B cell (primary cell): ENCODE data around the gene LIMS3. TPM values are rescaled to one million over a fixed set of nuclear protein-coding genes. Genes with fewer than 3 reads are reported as not detected.
"Not testable (repeated sequence)": the region's sequence is repeated elsewhere in the genome, so short reads cannot be mapped to it uniquely, and the experiment has no call there.

Experiments used
- ATAC-seq: fragments of 200-7000 bp; cut with Tn5 transposase; one replicate; pipeline ENCODE4 v1.10.0; 2021; ENCODE audit warnings: low read depth, mild to moderate bottlenecking, moderate number of reproducible peaks, moderate library complexity
- CTCF ChIA-PET: fragments of 350-600 bp; sonication (Branson Sonifier 250); formaldehyde crosslinking; loops from one replicate; lab custom pipeline; 2021; ENCODE audit warnings: antibody characterized with exemption, inconsistent platforms; lab: Charles Lee
- POLR2A ChIA-PET: fragments of 350-600 bp; sonication (Branson Sonifier 250); formaldehyde crosslinking; loops from one replicate; lab custom pipeline; 2021; ENCODE audit warnings: antibody characterized with exemption; lab: Charles Lee
- DNase-seq: peaks from one replicate; pipeline ENCODE4 v3.0.0; 2013
- H2AFZ ChIP-seq: 2 replicates; pipeline ENCODE4 v1.6.1; 2012; ENCODE audit warnings: mild to moderate bottlenecking, low read depth, low read length; ENCODE audit not compliant: insufficient read depth, poor library complexity, severe bottlenecking
- H3K27ac ChIP-seq, 2 donors: 1 replicate in 1 of 2; 2 replicates in 1 of 2; pipeline ENCODE4 v1.5.1; 2012 to 2013; ENCODE audit warnings: low read length in 2 of 2, mild to moderate bottlenecking in 2 of 2, moderate library complexity in 1 of 2
- H3K27me3 ChIP-seq, 4 experiments: fragments of 200-600 bp in 1 of 4; sonication (generic) in 1 of 4; replicated peaks in 1 of 4; 1 replicate in 2 of 4; 2 replicates in 2 of 4; pipeline versions ENCODE4 v1.6.1 to v1.7.0; 2013 to 2016; ENCODE audit warnings: low read length in 3 of 4, mild to moderate bottlenecking in 2 of 4, mixed read lengths in 1 of 4, moderate library complexity in 1 of 4; ENCODE audit not compliant: insufficient read depth in 4 of 4, control insufficient read depth in 3 of 4; ENCODE audit errors: control extremely low read depth in 1 of 4
- H3K36me3 ChIP-seq, 2 experiments: replicated peaks in 1 of 2; 1 replicate in 1 of 2; 2 replicates in 1 of 2; pipeline versions ENCODE4 v1.6.1 to v1.7.1; 2013; ENCODE audit warnings: low read length in 1 of 2; ENCODE audit not compliant: insufficient read depth in 2 of 2, control insufficient read depth in 1 of 2; ENCODE audit errors: control extremely low read depth in 1 of 2, extremely low read depth in 1 of 2
- H3K4me1 ChIP-seq, 2 donors: fragments of 200-600 bp in 1 of 2; sonication (generic) in 1 of 2; 1 replicate in 1 of 2; 2 replicates in 1 of 2; pipeline versions ENCODE4 v1.5.1 to v1.6.1; 2013 to 2017; ENCODE audit warnings: low read length in 2 of 2; ENCODE audit not compliant: control insufficient read depth in 2 of 2, insufficient read depth in 2 of 2
- H3K4me2 ChIP-seq: replicated peaks from 2 replicates; pipeline ENCODE3; 2012; ENCODE audit warnings: mild to moderate bottlenecking, low read depth, low read length; ENCODE audit not compliant: poor library complexity, severe bottlenecking
- H3K4me3 ChIP-seq, 5 experiments: fragments of 200-600 bp in 1 of 5; sonication (generic) in 1 of 5; 1 replicate in 3 of 5; 2 replicates in 2 of 5; pipeline versions ENCODE4 v1.5.1 to v1.7.0; 2011 to 2016; ENCODE audit warnings: low read length in 4 of 5, mild to moderate bottlenecking in 4 of 5, low read depth in 2 of 5, control low read depth in 1 of 5, moderate library complexity in 1 of 5; ENCODE audit not compliant: insufficient read depth in 1 of 5; ENCODE audit errors: control extremely low read depth in 1 of 5, extremely low read depth in 1 of 5
- H3K79me2 ChIP-seq: fragments of 200-600 bp; sonication (generic); one replicate; pipeline ENCODE4 v1.6.0; 2016; ENCODE audit warnings: low read length; ENCODE audit not compliant: control insufficient read depth, insufficient read depth
- H3K9ac ChIP-seq: fragments of 200-600 bp; sonication (generic); 2 replicates; pipeline ENCODE4 v1.6.1; 2017; ENCODE audit warnings: mild to moderate bottlenecking, low read length, moderate library complexity
- H3K9me3 ChIP-seq, 3 donors: one replicate each; pipeline versions ENCODE4 v1.6.1 to v1.7.1; 2013; ENCODE audit warnings: low read length in 2 of 3; ENCODE audit not compliant: control insufficient read depth in 2 of 3, insufficient read depth in 1 of 3; ENCODE audit errors: control extremely low read depth in 1 of 3
- H4K20me1 ChIP-seq: 2 replicates; pipeline ENCODE4 v1.6.0; 2012; ENCODE audit warnings: mild to moderate bottlenecking, low read length; ENCODE audit not compliant: insufficient read depth, control insufficient read depth, poor library complexity, severe bottlenecking
- H3K27ac Mint-ChIP-seq: one replicate; pipeline ENCODE4 v1.8.0; 2021; ENCODE audit warnings: mixed read lengths
- H3K27me3 Mint-ChIP-seq: one replicate; pipeline ENCODE4 v1.8.0; 2021; ENCODE audit warnings: mixed read lengths
- H3K4me1 Mint-ChIP-seq: one replicate; pipeline ENCODE4 v1.8.0; 2021; ENCODE audit warnings: mixed read lengths
- H3K4me3 Mint-ChIP-seq: one replicate; pipeline ENCODE4 v1.8.0; 2021; ENCODE audit warnings: mixed read lengths
- H3K9me3 Mint-ChIP-seq: one replicate; pipeline ENCODE4 v1.8.0; 2022; ENCODE audit warnings: mixed read lengths; ENCODE audit not compliant: insufficient read depth
- whole genome bisulfite sequencing: methylation state at CpG from one replicate; pipeline ENCODE4 v1.1.5; 2013; ENCODE audit warnings: missing lambda C conversion rate; ENCODE audit not compliant: insufficient coverage; 5-methylcytosine and 5-hydroxymethylcytosine counted together
- intact Hi-C: fragments of 100-400 bp; cut with micrococcal nuclease; formaldehyde crosslinking; loops from one replicate; pipeline ENCODE4 v1.10.0; 2022
- polyA plus RNA-seq: library from polyadenylated mRNA; depleted of rRNA; stranded (reverse); fragments of >200 nt; gene quantifications from 2 replicates; pipeline ENCODE4 v1.2.3, GENCODE V29; 2012
- total RNA-seq, 2 donors: library from RNA; stranded (reverse); fragments of 120-200 nt in 1 of 2; gene quantifications; 1 replicate in 1 of 2; 2 replicates in 1 of 2; pipeline versions ENCODE4 v1.2.3 to v1.2.4, GENCODE V29; 2013 to 2022

LIMS3 gene
- total and polyA plus RNA-seq, 2 donors (not counting 1 experiment from before 2014, with no cell fraction given) = 0.27 to 0.81 TPM

DNA sequence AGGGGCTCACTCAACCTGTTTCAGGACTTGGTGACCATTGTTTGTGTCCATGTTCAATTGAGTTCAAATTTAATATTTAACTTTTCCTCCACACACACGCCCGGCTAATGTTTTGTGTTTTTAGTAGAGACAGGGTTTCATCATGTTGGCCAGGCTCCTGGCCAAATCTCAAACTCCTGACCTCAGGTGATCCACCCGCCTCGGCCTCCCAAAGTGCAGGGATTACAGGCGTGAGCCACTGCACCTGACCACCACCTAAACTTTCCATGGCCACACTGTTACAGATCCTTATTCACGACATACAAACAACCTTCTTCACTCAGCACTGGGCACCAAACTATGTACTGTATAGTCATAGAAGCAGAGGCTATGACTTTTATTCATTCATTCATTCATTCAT, 4.3 kb upstream of the LIMS3 start:
- H3K27ac Mint-ChIP-seq, POLR2A ChIA-PET, H3K4me1 ChIP-seq, H3K27me3 Mint-ChIP-seq, H3K4me1 Mint-ChIP-seq, H3K79me2 ChIP-seq, H3K9me3 Mint-ChIP-seq, H3K27me3 ChIP-seq, H2AFZ ChIP-seq, H3K9me3 ChIP-seq, H3K36me3 ChIP-seq, DNase-seq, CTCF ChIA-PET, H3K27ac ChIP-seq, H3K4me2 ChIP-seq, intact Hi-C loops, ATAC-seq, H3K4me3 Mint-ChIP-seq, H4K20me1 ChIP-seq, H3K4me3 ChIP-seq, H3K9ac ChIP-seq: not testable (repeated sequence)
- no CpG with 5 or more reads among the region's 6 CpGs for WGBS

DNA sequence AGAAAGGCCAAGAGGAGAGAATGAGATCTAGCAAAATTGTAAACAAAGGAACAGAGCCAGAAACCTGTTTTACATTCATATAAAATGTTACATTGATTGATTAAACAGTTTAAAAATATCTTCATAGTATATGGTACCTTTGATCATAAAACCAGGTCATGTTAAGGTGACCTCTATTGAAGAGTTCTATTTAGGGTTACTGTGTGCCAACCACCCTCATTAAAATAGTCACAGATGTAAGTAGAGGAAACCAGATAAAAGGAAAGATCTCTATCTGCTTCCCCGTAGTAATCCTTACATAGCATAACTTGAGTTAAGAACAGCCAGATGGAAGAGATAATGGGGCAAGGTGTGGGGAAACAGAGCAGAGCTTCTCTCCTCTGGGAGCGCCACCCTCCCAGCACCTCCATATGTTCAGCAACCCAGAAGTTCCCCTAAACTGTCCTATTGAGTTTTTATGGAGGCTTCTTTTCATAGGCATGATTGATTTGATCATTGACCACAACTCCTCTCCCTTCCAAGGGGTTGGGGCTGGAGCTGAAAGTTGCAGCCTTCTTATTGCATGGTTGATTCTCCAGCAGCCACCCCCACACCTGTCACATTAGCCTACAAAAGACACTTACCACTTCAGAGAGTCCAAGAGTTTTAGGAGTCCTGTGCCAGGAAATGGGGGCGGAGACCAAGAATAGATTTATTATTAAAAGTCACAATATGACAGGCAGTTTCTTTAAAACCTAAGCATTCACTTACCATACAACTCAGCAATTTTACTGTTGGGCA, 3.2 kb upstream of the LIMS3 start:
- CTCF ChIA-PET, H3K4me3 ChIP-seq, H3K4me1 ChIP-seq, H3K4me2 ChIP-seq, H3K27ac Mint-ChIP-seq, H3K27me3 ChIP-seq, H3K36me3 ChIP-seq, ATAC-seq, H4K20me1 ChIP-seq, H3K79me2 ChIP-seq, POLR2A ChIA-PET, H3K9ac ChIP-seq, H3K27me3 Mint-ChIP-seq, H2AFZ ChIP-seq, H3K9me3 Mint-ChIP-seq, H3K27ac ChIP-seq, DNase-seq, H3K4me3 Mint-ChIP-seq, intact Hi-C loops, H3K9me3 ChIP-seq, H3K4me1 Mint-ChIP-seq: not testable (repeated sequence)
- no CpG with 5 or more reads among the region's 3 CpGs for WGBS

DNA sequence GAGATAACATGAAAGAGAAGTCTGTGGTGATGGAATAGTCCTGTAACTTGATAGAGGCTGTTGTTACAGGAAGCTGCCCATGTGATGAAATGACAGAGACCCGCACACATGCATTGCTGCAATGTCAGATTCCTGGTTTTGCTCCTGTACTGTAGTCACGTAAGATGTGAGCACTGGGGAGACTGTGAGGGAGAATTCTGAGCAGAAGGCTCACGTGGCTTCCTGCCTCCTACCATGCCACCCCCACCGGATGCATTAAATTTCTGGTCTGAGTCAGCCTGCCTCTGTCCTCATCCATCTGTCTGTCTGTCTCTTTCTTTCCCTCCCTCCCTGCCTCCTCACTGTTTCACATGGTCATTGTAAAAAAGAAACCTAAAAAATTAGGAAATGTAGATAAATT, 2.3 kb upstream of the LIMS3 start:
- H3K79me2 ChIP-seq, H3K9me3 ChIP-seq, H3K27ac ChIP-seq, DNase-seq, POLR2A ChIA-PET, H3K27me3 Mint-ChIP-seq, H3K27me3 ChIP-seq, H3K4me3 ChIP-seq, H3K4me2 ChIP-seq, H3K27ac Mint-ChIP-seq, H3K4me3 Mint-ChIP-seq, H2AFZ ChIP-seq, H3K4me1 ChIP-seq, intact Hi-C loops, H3K36me3 ChIP-seq, H4K20me1 ChIP-seq, H3K4me1 Mint-ChIP-seq, H3K9ac ChIP-seq, CTCF ChIA-PET, H3K9me3 Mint-ChIP-seq: not testable (repeated sequence)
- no CpG with 5 or more reads among the region's 4 CpGs for WGBS
- ATAC-seq = peak; percentile 28

DNA sequence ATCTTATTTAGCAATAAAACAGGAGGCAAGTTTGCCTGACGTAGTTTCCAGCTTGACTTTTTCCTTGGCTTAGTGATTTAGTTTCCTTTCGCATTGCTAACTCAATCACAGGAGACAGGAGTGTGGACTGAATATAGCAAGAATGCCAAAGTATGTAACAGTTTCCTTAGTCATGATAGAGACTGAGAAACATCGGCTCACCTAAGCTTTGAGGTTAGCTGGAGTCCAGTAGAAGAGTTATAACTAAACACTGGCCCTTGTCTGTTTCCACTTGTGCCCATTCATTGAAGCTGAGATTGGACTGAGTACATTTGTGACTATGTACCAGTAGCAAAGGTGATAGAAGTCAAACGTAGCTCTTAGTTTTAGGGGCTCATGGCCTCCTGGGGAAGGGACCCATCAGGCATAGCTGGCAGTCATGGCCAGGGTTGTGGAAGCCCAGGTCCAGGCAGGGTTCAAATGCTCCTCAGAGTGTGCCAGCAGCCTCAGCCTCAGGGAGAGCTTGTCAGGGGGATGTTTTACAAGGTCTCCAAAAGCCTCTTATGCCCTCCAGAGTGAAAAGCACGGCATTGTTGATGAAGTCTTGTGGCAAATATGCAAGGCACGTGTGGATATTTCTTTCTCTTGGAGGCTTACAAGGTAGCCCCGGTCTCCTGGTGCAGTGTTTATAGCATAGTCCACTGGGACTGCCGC, 573 bp upstream of the LIMS3 start:
- H3K9me3 Mint-ChIP-seq, H2AFZ ChIP-seq, H3K79me2 ChIP-seq, H3K4me3 ChIP-seq, H4K20me1 ChIP-seq, DNase-seq, ATAC-seq, H3K27me3 Mint-ChIP-seq, H3K4me3 Mint-ChIP-seq, H3K27ac ChIP-seq, intact Hi-C loops, CTCF ChIA-PET, H3K4me1 Mint-ChIP-seq, H3K27ac Mint-ChIP-seq, POLR2A ChIA-PET, H3K4me1 ChIP-seq, H3K9me3 ChIP-seq, H3K4me2 ChIP-seq, H3K36me3 ChIP-seq, H3K27me3 ChIP-seq, H3K9ac ChIP-seq: not testable (repeated sequence)
- WGBS = no CpG with 5 or more reads among the region's 8 CpGs
